T-helper 2 cell treated with Interferon-gamma antibody and Interleukin-4, amounts not matched to agents 100 ng/mL and 5 ng/mL, for 36 hours (primary cell): ENCODE measurements around the gene CIAPIN1. TPM values are rescaled to one million over a fixed set of nuclear protein-coding genes. Genes with fewer than 3 reads are reported as not detected.

Experiments used
- intact Hi-C: fragments of 100-400 bp; cut with micrococcal nuclease; formaldehyde crosslinking; loops from one replicate; pipeline ENCODE4 v1.15.1; 2023
- total RNA-seq: library from RNA; stranded (reverse); gene quantifications from 2 replicates; pipeline ENCODE4 v1.2.3, GENCODE V29; 2022

Gene CIAPIN1
- 56.5 and 63.9 TPM in 2 replicates for total RNA-seq

DNA sequence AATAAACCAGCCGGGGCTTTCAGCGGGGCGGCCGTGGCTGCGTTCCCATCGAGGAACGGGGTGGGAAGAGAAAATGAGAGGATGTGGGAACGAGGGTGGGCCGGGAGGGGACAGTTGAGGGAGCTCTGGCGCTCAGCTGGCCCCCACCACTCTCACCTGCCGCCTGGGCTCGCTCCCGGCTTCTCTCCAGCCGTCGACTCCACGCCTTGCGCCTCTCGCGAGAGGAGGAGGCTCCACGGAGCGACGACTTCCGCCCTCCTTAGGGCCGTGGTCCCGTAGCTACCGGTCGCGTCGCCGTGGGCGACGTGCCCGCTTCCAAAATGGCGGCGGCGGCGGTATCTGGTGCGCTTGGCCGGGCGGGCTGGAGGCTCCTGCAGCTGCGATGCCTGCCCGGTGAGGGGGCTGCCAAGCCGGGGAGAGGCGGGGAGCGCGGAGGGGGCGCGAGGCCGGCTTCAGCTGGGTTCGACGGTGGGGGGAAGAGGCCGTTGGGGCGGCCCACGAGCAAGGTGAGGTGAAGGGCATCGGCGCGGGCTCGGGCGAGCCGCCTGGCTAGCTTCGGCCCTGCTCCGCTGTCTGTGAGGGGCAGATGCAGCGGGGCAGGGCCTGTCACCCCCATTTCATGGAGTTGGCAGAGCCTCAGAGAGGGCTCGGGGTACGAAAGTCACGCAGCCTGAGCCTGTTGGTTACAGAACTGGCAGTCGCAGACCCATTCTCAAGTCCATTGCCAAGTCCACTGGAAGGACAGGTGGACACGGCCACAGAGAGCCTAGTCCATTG, at the start of gene CIAPIN1, which contains the start of gene COQ9:
Gene CIAPIN1, minus strand, starts transcription at position 200 of the 777 bp plus-strand sequence. CDS start 6,457 bp downstream, outside the sequence.
Gene COQ9, plus strand, starts transcription at position 294 of the 777 bp plus-strand sequence. Its CDS starts 27 bp downstream, at position 321.
- intact Hi-C loops, result loop anchor here (1.0 kb wide), 2 partner anchors 15 to 147 kb away; partner anchors contain the start of gene POLR2C

GRCh38 chr16:57493767-57494166, 46.6 kb upstream of the CIAPIN1 start:
- intact Hi-C loops, result no loop called here

DNA sequence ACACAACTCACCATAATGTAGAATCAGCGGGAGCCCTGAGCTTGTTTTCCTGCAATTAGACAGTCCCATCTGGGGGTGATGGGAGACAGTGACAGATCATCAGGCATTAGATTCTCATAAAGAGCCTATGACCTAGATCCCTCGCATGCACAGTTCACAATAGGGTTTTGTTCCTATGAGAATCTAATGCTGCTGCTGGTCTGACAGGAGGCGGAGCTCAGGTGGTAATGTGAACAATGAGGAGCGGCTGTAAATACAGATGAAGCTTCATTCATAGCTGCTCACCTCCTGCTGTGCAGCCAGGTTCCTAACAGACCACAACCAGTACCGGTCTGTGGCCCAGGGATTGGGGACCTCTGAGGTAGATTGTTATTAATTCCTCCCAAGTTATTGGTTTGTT, 42.0 kb upstream of the CIAPIN1 start:
- intact Hi-C loops, result no loop called here

DNA sequence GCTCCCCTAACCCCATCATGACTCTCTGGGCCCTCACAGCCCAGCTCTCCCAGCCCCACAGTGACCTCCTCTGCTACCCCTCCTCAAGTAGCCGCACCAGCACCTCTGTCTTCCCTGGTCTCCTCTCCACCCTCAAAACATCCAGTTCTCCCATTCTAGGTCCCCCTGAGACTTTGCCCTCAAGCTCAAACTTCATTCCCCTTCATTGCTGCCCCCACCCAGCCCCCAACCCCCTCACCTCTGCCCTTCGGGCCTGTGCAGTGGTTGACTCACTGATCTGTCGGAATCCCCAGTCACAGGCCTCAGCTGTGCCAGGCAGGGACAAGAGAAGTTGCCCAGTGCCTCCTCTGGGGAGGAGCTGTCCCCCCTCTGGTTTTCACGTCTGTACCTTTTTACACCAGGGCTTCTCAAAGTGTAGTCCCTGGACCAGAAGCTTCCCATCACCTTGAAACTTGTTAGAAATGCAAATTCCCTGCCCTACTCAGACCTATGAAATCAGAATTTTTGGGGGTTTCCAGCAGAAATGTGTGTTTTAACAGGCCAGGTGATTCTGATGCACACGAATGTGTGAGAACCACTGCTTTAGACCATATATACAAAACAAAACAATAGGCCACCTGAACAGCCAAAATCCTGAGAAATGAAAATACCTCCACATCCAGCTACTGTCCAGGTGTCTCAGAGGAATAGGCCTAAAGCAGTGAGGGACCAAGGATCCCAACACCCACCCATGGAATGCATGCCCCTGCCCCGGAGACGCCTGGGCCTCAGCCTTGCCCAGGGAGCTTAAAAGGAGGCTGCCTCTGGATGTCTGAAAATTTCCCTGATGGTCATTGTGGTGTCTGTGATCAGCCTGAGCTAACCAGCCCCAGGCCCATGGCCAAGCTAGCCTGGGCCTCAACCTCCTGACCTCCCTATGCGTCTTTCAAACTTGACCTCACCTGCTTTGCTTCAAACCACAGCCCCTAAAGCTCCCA, 40.0 kb upstream of the CIAPIN1 start:
- intact Hi-C loops, result loop anchor here (1.0 to 2.0 kb wide), 2 partner anchors 42 to 49 kb away; partner anchors contain the start of gene CCDC102A

- intact Hi-C loops, result loop anchor here (1.0 to 2.0 kb wide), 2 partner anchors 43 to 50 kb away; partner anchors contain the start of gene CCDC102A
These were observed 39.0 kb upstream of the CIAPIN1 start, which contains the start of gene DOK4 for GRCh38 chr16:57485916-57486857. Gene DOK4, minus strand, starts transcription at chr16:57486493. Its CDS starts 6,986 bp downstream, at chr16:57479507.

DNA sequence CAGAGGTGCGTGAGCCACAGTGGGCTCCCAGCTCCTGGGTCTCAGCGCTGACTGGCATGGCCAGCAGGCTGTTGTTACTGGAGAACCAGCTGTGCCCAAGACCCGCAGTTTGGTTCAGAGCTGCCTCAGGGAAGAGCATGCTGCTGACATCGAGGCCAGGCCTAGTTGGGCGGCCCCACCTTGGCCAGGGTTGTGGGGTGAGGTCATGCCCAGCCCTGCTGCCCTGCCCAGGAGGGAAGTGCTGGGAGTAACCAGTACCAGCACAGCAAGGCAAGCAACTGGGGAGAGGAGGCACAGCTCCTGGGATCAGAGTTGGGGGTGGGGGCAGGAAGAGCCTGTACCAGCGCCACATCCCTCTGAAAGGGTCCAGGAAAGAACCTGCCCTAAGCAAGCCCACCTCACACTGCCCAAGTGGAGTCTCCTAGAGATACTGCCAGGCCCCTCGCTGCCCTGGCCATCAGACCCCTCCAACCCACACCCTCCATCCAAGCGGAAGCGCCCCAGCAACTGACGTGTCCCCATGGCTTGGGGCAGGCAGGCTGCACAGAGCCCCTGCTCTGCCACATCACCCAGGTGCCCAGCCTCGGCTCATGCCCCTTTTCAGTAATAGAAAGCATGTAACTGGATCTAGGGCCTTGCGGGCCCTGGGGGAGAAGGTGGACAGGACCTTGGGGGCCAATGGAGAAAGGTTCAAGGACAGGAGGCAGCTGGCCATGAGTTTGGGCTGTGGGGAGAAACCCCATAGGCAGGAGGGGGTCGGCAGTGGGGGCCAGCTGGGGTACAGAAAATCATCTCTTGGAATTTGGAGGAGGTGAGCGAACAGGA, 38.1 kb upstream of the CIAPIN1 start:
- intact Hi-C loops, result no loop called here

- intact Hi-C loops, result no loop called here
These were observed 37.4 kb upstream of the CIAPIN1 start for GRCh38 chr16:57484515-57485005.

GRCh38 chr16:57483725-57484514, 36.7 kb upstream of the CIAPIN1 start:
- intact Hi-C loops, result no loop called here

- intact Hi-C loops, result no loop called here
These were observed 35.8 kb upstream of the CIAPIN1 start for GRCh38 chr16:57482845-57483545.

DNA sequence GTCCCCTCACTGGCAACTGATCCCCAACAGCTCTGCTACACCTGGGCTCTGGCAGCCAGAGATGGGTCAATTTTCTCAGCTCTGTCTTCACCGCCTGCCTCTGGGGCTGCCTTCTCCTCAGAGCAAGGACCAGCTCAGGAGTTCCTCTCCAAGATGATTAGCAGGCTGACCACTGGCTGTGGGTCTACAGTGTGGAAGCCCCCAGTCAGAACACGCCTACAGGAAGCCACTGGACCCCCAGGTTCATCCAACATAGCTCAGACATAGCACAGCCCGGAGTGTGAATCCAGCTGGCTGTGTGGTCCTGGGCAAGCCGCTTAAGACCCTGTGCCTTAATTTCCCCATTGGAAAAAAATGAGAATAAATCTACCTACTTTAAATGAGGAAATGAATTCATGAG, 34.2 kb upstream of the CIAPIN1 start:
- intact Hi-C loops, result no loop called here

DNA sequence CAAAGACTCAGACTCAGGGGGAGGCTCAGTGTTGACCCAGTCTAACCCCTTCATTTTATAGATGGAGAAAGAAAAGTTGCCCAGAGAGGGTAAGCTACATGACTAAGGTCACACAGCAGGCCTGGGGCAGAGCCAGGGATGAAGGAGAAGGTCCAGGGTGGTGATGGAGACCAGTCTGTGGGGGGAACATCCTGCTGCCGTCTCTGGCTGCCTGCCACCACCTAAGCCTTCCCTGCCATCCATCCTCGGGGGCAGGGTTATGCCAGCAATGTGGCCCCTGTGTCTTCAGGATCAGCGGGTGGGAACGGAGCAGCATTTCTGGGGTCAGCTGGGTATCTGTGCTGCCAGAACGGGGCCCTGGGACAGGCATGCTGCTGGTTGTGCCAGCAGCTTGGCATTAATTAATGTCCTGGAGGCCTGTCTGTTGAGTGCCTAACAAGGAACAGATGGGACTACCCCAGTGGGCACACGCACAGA, 33.6 kb upstream of the CIAPIN1 start:
- intact Hi-C loops, result no loop called here

GRCh38 chr16:57479976-57480753, 33.0 kb upstream of the CIAPIN1 start:
- intact Hi-C loops, result loop anchor here (5.0 kb wide), 1 partner anchor 37 kb away; no protein-coding TSS in a partner anchor

- intact Hi-C loops, result loop anchor here (5.0 kb wide), 1 partner anchor 38 kb away; no protein-coding TSS in a partner anchor
These were observed 32.2 kb upstream of the CIAPIN1 start for GRCh38 chr16:57479205-57479975.

DNA sequence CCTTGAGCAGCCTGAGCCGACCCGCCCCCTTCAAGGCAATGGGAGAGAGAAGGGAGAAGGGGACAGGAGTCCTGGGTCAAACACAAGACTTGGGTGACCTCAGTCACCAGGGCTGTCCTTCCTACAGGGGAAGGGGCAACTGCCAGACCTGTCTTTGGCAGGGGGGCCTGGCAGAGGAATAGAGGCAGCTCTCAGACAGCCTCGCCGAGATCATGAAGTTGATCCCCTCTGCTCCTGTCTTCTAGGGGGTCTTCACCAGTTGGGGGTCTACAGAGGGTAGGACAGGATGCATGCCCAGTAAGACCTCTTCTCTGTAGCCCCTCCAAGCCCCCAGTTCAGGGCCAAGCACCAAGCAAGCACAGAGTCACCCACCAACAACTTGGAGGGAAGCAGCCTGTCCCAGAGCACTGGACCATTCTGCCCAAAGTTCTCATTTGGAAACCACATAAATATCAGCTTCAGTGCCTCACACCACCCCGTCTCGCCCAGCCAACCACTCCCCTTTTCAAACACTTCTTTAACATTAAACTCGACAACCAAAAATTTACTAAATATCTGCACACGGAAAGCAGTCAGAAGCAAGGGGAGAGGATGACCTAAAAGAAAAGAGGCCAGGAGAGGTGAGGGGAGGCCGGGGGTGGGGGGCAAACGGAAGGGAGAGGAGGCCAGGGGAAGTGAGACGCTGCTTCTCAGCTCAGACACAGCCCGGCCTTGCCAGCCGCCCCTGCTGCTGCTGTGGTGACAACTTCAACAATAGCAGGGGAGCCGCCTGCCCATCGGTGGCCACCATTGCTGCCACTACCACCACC, 31.4 kb upstream of the CIAPIN1 start:
- intact Hi-C loops, result loop anchor here (5.0 kb wide), 1 partner anchor 39 kb away; no protein-coding TSS in a partner anchor
